T-helper 2 cell treated with Interferon-gamma antibody and Interleukin-4, amounts not matched to agents 5 μg/mL and 100 μg/mL, for 36 hours (primary cell): ENCODE results near the gene PSMD2.
"Not testable (repeated sequence)": the region's sequence is repeated elsewhere in the genome, so short reads cannot be mapped to it uniquely, and the experiment has no call there.

Source experiments
- DNase-seq: peaks from one replicate; pipeline ENCODE4 v3.0.0; 2021; ENCODE audit warnings: low spot score
- H3K27ac Mint-ChIP-seq: one replicate; pipeline ENCODE4 v1.8.0; 2021; ENCODE audit warnings: mild to moderate bottlenecking, mixed read lengths
- H3K27me3 Mint-ChIP-seq: one replicate; pipeline ENCODE4 v1.8.0; 2021; ENCODE audit warnings: low read depth, mixed read lengths
- H3K36me3 Mint-ChIP-seq: one replicate; pipeline ENCODE4 v1.8.0; 2021; ENCODE audit warnings: low read depth, mixed read lengths
- H3K4me1 Mint-ChIP-seq: one replicate; pipeline ENCODE4 v1.8.0; 2021; ENCODE audit warnings: low read depth, mixed read lengths
- H3K4me3 Mint-ChIP-seq: one replicate; pipeline ENCODE4 v1.8.0; 2022; ENCODE audit warnings: mild to moderate bottlenecking, moderate library complexity, mixed read lengths
- H3K9me3 Mint-ChIP-seq: one replicate; pipeline ENCODE4 v1.8.0; 2021; ENCODE audit warnings: mixed read lengths

Gene PSMD2

DNA sequence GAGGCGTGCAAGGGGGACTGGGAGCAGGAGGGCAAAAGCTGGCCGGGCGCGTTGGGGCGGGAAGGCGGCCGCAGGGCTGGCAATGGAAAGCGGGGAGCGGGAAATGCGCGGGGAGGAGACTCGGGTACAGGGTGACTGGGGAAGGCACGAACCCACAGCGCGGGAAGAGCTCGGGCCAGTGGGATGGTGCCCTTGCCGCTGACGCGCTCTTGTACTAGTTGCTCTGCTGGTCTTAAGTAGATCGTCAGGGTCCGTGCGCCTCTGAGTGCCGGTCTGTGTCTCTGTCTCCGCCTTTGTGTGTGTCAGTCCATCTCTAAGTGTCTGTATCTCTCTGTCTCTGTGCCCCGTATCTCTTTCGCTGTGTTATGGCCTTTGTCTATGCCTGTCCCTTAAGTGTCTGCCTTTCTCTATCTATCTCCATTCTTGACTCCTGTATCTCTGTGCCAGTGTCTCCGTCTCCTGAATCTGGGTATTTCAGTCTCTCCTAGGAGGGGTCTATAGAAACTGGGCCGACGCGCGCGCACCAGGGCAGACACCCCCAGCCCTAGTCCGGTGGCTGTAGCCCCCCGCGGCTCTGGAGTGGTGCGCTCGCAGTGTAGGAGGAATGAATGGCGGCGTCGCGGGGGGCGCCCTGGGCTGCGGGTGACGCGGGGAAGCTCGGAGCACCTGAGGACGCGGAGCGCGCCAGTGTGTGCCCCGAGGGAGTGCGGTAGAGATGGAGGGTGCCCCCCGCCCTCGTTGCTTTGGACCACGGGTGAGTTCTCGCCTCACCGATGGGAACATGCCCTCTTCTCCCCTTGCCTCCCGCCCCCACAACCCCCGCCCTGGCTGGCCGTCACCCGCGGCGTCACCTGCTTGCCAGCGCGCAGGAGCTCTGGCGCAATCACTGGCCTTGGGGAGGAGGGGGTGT lies 36.9 kb upstream of the PSMD2 start:
- peak overlapping the region; percentile 87 for H3K4me3 Mint-ChIP-seq
- H3K27me3 Mint-ChIP-seq: peaks cover 46% of the 10 kb centered on the region
- peaks cover 11% of the 10 kb centered on the region for H3K36me3 Mint-ChIP-seq

DNA sequence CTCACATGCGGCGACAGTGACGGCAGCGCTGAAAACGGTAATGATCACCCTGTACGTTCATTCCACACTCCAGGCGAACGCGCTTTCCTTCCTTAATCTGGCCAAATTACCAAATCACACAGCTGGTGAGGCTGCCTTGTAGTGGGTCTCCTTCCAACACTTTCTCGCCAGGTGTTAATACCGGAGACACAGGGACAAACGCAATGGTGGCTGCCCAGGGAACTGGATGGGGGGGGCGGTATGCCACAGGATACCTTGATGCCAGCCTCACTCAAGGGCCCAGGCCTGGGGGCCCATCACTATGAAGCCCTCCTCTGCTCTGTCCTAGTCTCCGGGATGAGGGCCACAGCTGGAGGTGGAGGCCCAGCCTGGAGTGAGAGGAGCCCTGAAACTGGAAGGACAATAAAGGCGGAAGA lies 36.3 kb upstream of the PSMD2 start:
- peaks cover 50% of the 10 kb centered on the region for H3K27me3 Mint-ChIP-seq
- peak overlapping the region; percentile 66 for H3K4me3 Mint-ChIP-seq

More for the DNA sequence above, 36.9 kb upstream of the PSMD2 start:
- H3K4me1 Mint-ChIP-seq: peaks cover 14% of the 10 kb centered on the region
- no peak for DNase-seq
- peak overlapping the region; percentile 17 for H3K27ac Mint-ChIP-seq
- H3K9me3 Mint-ChIP-seq: no peaks in the 10 kb centered on the region

DNA sequence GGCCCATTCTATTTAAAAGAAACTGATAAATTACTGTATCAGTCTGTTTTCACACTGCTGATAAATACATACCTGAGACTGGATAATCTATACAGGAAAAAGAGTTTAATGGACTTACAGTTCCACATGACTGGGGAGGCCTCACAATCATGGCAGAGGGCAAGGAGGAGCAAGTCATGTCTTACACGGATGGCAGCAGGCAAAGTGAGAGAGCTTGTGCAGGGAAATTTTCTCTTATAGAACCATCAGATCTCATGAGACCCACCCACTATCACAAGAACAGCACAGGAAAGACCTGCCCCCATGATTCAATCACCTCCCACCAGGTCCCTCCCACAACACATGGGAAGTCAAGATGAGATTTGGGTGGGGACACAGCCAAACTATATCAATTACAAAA lies 31.8 kb upstream of the PSMD2 start:
- DNase-seq, H3K27ac Mint-ChIP-seq, H3K4me3 Mint-ChIP-seq, H3K9me3 Mint-ChIP-seq, H3K4me1 Mint-ChIP-seq, H3K36me3 Mint-ChIP-seq: not testable (repeated sequence)
- peaks cover 35% of the 10 kb centered on the region for H3K27me3 Mint-ChIP-seq

More for the DNA sequence above, 36.3 kb upstream of the PSMD2 start:
- H3K4me1 Mint-ChIP-seq: peaks cover 14% of the 10 kb centered on the region
- H3K36me3 Mint-ChIP-seq: peaks cover 11% of the 10 kb centered on the region
- no peak for DNase-seq
- no peak overlapping the region for H3K27ac Mint-ChIP-seq
- H3K9me3 Mint-ChIP-seq: no peaks in the 10 kb centered on the region

DNA sequence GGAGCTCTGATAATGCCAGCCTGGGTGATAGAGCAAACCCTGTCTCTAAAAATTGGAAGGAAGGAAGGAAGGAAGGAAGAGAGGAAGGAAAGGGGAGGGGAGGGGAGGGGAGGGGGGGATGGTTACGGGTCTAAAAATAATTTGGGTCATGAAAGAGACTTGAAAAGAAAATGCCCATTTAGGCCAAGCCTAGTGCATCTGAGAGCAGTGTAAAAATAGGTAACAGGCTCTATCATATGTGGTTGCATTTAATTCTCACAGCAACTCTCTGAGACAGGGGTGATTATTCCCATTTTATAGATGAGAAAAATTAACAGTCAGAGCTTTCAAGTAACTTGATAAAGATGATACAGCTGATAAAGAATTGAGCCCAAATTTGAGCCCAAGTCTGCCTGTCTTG lies 26.8 kb upstream of the PSMD2 start:
- H3K9me3 Mint-ChIP-seq: no peaks in the 10 kb centered on the region
- H3K27me3 Mint-ChIP-seq: peaks cover 44% of the 10 kb centered on the region
- DNase-seq: no peak
- no peak overlapping the region for H3K27ac Mint-ChIP-seq
- no peaks in the 10 kb centered on the region for H3K4me1 Mint-ChIP-seq
- H3K36me3 Mint-ChIP-seq: no peaks in the 10 kb centered on the region
- no peak overlapping the region for H3K4me3 Mint-ChIP-seq

DNA sequence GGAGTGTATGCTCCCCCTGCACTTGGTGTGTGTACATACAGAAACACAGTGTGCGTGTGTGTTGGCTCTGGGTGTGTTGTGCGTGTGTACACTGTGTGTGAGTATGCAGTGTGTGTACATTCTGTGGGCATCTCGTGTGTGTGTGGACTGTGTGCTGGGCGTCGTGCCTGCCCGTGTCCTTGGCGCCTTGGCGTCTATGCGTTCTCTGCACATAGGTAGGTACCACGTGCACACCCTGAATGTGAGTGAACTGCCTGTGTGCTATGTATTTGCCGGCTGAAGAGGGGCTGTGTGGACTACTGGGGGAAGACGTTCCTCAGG lies 23.7 kb upstream of the PSMD2 start:
- no peaks in the 10 kb centered on the region for H3K4me1 Mint-ChIP-seq
- H3K27ac Mint-ChIP-seq: no peak overlapping the region
- peaks cover 51% of the 10 kb centered on the region for H3K27me3 Mint-ChIP-seq
- H3K36me3 Mint-ChIP-seq: no peaks in the 10 kb centered on the region
- no peak for DNase-seq
- H3K9me3 Mint-ChIP-seq: no peaks in the 10 kb centered on the region
- no peak overlapping the region for H3K4me3 Mint-ChIP-seq

DNA sequence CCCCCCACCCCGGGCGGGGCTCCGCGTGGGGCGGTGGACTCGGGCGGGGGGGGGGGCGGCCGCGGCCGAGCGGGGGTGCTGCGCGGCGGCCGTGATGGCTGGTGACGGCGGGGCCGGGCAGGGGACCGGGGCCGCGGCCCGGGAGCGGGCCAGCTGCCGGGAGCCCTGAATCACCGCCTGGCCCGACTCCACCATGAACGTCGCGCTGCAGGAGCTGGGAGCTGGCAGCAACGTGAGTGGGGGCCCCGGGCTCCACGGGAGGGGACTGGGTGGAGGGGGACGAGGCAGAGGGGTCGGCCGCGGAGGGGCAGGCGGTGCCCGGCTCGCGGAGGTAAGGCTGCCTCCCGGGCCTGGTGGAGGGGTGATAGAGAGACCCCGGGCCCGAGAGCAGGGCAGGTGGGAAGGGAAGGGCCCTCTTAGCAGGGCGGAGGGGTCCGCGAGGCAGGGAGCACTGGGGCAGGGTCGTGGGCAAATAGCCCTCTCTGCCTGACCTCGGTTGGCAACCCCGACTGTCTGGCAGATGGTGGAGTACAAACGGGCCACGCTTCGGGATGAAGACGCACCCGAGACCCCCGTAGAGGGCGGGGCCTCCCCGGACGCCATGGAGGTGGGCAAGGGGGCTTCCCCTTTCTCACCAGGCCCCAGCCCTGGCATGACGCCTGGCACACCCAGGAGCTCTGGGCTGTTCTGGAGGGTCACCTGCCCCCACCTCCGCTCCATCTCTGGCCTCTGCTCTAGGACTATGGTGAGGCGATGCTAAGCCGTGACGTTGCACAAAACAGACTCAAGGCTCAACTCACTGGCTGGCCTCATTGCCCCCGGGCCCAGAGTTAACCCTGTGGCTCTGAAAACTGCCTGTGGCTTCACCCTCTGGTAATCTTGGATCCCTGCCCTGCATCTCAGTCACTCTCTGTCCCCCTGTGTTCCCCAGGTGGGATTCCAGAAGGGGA lies 22.8 kb upstream of the PSMD2 start, which contains the start of gene ECE2:
Gene ECE2 (plus strand): TSS at position 62 of the 950 bp plus-strand sequence. CDS start 132 bp downstream, at position 194.
- Mint-ChIP-seq H3K4me3 (no peak within 1 kb of the TSS), H3K27me3 (peaks cover 52% of the 10 kb centered on the region), H3K27ac (no peak within 1 kb of the TSS), H3K36me3 (no peaks in the 10 kb centered on the region), H3K9me3 (no peaks in the 10 kb centered on the region), H3K4me1 (no peaks in the 10 kb centered on the region)
- DNase-seq: no peak

DNA sequence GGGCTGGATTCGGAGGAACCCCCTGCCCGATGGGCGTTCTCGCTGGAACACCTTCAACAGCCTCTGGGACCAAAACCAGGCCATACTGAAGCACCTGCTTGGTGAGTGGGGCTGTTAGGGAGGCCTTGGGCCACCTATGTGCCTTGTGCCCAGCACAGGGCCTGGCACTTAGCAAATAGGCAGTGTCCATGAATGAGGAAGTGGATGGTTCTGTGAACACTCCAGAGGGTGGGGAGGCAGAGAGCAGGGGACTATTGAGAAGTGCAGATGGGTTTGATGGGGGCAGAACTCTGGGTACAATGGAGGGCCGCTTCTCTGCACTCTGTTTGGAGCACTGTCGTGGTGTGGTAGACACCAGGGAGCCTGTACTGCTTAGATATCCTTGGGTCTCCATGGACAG lies 21.7 kb upstream of the PSMD2 start:
- H3K4me3 Mint-ChIP-seq: no peak overlapping the region
- H3K27ac Mint-ChIP-seq: no peak overlapping the region
- no peaks in the 10 kb centered on the region for H3K4me1 Mint-ChIP-seq
- no peak for DNase-seq
- H3K36me3 Mint-ChIP-seq: no peaks in the 10 kb centered on the region
- peaks cover 45% of the 10 kb centered on the region for H3K27me3 Mint-ChIP-seq
- no peaks in the 10 kb centered on the region for H3K9me3 Mint-ChIP-seq

DNA sequence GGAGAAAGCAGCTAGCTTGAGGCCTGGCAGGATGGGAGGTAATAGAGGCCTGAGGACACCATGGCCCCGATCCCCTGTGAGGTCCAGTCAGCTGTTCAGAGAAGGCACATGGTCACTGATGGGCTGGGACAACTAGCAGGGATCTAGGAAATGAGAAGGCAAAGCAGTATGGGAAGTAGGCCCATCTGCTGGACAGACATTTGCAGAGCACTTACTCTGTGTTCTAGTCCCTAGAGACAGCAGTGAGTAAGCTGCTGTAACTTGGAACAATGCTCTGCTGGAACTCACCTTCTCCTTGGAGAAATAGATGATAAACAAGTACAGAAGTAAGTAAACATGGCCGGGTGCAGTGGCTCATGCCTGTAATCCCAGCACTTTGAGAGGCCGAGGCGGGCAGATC lies 16.1 kb upstream of the PSMD2 start:
- H3K27me3 Mint-ChIP-seq: peaks cover 11% of the 10 kb centered on the region
- no peak overlapping the region for H3K27ac Mint-ChIP-seq

DNA sequence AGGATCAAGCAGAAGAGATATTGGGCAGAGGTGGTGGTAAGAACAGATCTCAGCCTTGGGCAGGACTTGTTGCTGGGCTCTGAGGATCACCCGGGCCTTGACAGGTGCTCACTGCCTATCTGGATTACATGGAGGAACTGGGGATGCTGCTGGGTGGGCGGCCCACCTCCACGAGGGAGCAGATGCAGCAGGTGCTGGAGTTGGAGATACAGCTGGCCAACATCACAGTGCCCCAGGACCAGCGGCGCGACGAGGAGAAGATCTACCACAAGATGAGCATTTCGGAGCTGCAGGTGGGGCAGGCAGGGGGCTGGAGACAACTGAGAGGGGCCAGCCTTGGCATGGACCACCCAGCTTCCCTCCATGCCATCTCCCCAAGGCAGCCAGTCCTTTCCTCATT lies 15.4 kb upstream of the PSMD2 start:
- Mint-ChIP-seq H3K4me3 (no peak overlapping the region), H3K27me3 (peaks cover 10% of the 10 kb centered on the region), H3K9me3 (no peaks in the 10 kb centered on the region), H3K27ac (no peak overlapping the region), H3K4me1 (no peaks in the 10 kb centered on the region), H3K36me3 (no peaks in the 10 kb centered on the region)
- no peak for DNase-seq

More for the DNA sequence above, 16.1 kb upstream of the PSMD2 start:
- no peaks in the 10 kb centered on the region for H3K9me3 Mint-ChIP-seq
- H3K4me1 Mint-ChIP-seq: no peaks in the 10 kb centered on the region
- H3K36me3 Mint-ChIP-seq: no peaks in the 10 kb centered on the region
- no peak overlapping the region for H3K4me3 Mint-ChIP-seq
- DNase-seq: no peak

DNA sequence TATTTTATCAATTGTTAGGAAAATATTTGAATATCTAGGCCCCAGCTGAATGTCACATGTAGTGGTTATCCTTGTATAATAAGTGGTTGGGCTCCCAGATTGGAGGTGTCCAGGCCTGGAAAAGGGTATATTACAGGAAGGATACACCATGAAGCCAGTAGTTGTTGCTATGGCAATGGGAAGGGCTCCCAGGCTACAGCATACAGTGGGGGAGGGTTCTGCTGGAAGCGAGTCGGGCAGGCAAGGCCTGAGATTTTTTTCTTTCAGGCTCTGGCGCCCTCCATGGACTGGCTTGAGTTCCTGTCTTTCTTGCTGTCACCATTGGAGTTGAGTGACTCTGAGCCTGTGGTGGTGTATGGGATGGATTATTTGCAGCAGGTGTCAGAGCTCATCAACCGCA lies 14.3 kb upstream of the PSMD2 start:
- Mint-ChIP-seq H3K4me3 (no peak overlapping the region), H3K27ac (no peak overlapping the region), H3K9me3 (no peaks in the 10 kb centered on the region), H3K27me3 (peaks cover 5% of the 10 kb centered on the region), H3K36me3 (no peaks in the 10 kb centered on the region), H3K4me1 (peaks cover 4% of the 10 kb centered on the region)
- DNase-seq: peak; percentile 8

DNA sequence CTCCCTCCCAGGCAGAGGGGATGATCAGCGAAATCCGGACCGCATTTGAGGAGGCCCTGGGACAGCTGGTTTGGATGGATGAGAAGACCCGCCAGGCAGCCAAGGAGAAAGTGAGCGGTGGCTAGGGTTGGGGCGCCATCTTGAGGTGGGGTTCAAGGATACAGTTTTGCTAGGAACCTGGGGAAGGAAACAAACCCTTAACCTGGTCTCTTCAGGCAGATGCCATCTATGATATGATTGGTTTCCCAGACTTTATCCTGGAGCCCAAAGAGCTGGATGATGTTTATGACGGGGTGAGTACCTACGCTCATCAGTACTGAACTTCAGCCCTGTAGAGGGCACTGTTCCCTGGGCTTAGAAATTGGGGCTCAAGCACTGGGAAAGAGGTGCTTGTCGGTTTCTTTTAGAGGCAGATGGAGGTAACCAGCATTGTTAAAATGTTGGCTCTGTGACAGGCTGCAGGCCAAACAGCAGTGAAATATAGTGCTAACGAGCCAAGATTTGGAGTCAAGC lies 9.6 kb upstream of the PSMD2 start:
- Mint-ChIP-seq H3K4me3 (no peak overlapping the region), H3K4me1 (peaks cover 4% of the 10 kb centered on the region), H3K36me3 (no peaks in the 10 kb centered on the region), H3K27me3 (peaks cover 2% of the 10 kb centered on the region), H3K9me3 (no peaks in the 10 kb centered on the region), H3K27ac (peak overlapping the region; percentile 36)
- DNase-seq: peak; percentile 44

DNA sequence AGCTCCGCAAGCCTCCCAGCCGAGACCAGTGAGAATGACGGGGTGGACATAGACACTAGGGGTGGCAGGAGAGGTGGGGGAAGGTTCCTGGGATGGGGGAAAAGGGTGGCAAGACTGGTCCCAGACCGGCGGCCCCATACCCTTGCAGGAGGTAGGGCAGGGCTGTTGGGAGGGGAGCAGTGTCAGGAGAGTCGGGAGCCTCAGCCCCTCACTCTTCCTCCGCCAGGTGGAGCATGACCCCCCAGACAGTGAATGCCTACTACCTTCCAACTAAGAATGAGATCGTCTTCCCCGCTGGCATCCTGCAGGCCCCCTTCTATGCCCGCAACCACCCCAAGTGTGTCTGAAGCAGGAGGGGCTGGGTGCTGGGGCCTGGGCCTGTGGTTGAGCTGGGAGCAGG lies 8.7 kb upstream of the PSMD2 start:
- Mint-ChIP-seq H3K36me3 (no peaks in the 10 kb centered on the region), H3K9me3 (no peaks in the 10 kb centered on the region), H3K27me3 (peaks cover 4% of the 10 kb centered on the region), H3K4me3 (no peak overlapping the region), H3K27ac (no peak overlapping the region), H3K4me1 (peaks cover 4% of the 10 kb centered on the region)
- no peak for DNase-seq

DNA sequence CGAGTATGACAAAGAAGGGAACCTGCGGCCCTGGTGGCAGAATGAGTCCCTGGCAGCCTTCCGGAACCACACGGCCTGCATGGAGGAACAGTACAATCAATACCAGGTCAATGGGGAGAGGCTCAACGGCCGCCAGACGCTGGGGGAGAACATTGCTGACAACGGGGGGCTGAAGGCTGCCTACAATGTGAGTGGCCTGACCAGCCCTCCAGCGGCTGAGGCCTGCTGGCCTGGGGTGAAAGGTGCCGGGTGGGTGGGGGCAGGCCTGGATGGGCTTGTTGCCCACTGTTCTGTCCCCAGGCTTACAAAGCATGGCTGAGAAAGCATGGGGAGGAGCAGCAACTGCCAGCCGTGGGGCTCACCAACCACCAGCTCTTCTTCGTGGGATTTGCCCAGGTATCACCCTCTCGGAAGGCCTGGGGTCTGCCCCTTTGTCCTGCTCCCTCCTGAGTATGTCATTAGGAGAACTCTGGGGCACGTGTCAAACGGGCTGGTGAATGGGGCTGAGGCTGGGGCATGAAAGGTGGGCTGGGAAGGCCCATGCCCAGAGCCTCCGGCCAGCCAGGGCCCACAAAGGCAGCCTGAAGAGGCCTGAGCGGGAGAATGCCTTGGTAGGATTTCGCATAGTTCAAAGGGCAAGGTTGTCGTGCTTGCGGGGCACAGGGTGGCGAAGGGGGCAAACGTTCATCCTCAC lies 7.8 kb upstream of the PSMD2 start:
- Mint-ChIP-seq H3K4me3 (no peak overlapping the region), H3K27ac (no peak overlapping the region), H3K9me3 (no peaks in the 10 kb centered on the region), H3K36me3 (no peaks in the 10 kb centered on the region), H3K27me3 (peaks cover 4% of the 10 kb centered on the region), H3K4me1 (peaks cover 4% of the 10 kb centered on the region)
- no peak for DNase-seq
